ACC112 (cell line): ENCODE measurements around the gene NALCN.
A peak's percentile ranks its signal among the peaks of the same experiment; 100 is the strongest.

Experiments used
- H2AFZ ChIP-seq: fragments of 200-600 bp; sonication (generic); one replicate; pipeline ENCODE4 v1.6.0; 2017; ENCODE audit warnings: antibody characterized with exemption, low read length; ENCODE audit not compliant: unreplicated experiment
- H3K27ac ChIP-seq: fragments of 200-600 bp; sonication (generic); 2 replicates; pipeline ENCODE4 v1.5.1; 2014; ENCODE audit warnings: low read depth, mild to moderate bottlenecking, antibody characterized with exemption, low read length, moderate library complexity
- H3K27me3 ChIP-seq: fragments of 200-600 bp; sonication (generic); 2 replicates; pipeline ENCODE4 v1.6.1; 2014; ENCODE audit warnings: mild to moderate bottlenecking, antibody characterized with exemption, low read length, moderate library complexity, mixed read lengths; ENCODE audit not compliant: insufficient read depth
- H3K36me3 ChIP-seq: fragments of 200-600 bp; sonication (generic); 2 replicates; pipeline ENCODE4 v1.6.1; 2016; ENCODE audit warnings: mild to moderate bottlenecking, antibody characterized with exemption, low read length, moderate library complexity, mixed read lengths; ENCODE audit not compliant: insufficient read depth
- H3K4me1 ChIP-seq: fragments of 200-600 bp; sonication (generic); one replicate; pipeline ENCODE4 v1.6.1; 2016; ENCODE audit warnings: low read length, mixed read lengths; ENCODE audit not compliant: insufficient read depth, unreplicated experiment, control insufficient read depth
- H3K4me3 ChIP-seq: fragments of 200-600 bp; sonication (generic); 2 replicates; pipeline ENCODE4 v1.5.1; 2014; ENCODE audit warnings: mild to moderate bottlenecking, low read depth, low read length
- H3K79me2 ChIP-seq: fragments of 200-600 bp; sonication (generic); one replicate; pipeline ENCODE4 v1.6.0; 2016; ENCODE audit warnings: low read length; ENCODE audit not compliant: control insufficient read depth, unreplicated experiment, insufficient read depth

The NALCN gene

DNA sequence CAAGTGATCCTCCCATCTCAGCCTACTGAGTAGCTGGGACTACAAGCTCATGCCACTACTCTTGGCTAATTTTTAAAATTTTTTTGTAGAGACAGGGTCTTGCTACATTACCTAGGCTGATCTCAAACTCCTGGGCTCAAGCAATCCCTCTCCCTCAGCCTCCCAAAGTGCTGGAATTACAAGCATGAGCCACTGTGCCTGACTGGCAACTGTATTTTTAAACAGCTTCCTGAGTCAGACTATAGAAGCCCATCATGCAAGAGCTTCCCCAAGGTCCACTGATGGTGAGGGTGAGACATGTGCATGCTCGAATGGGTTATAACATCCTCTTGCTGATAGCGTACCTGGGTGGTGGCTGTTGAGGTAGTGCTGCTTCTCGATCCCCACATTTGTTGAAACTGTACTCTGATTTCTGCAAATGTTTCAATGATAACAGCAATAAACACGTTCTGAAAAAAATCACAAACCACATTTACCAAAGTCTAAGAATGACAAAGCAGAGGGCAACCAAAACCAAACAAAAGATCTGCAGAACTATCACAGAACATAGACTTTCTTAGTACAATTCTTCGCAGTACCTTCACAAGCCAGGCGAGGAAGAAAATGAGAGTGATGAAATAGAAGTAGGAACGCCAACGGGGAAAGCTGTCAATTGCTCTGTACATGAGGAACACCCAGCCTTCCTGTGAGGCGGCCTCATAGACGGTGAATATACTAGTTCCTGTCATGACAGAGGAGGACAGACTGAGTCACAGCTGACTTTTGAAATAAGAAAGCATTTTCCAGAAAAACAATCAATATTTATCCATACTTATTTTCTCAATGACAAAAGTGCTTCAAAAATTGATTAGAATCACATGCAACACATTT is 124.4 kb downstream of the NALCN start:
- Histone ChIP-seq H3K27ac (no peak overlapping the region), H3K79me2 (no peaks in the 10 kb centered on the region), H3K36me3 (no peaks in the 10 kb centered on the region), H2AFZ (no peak overlapping the region), H3K4me3 (no peak overlapping the region), H3K27me3 (no peaks in the 10 kb centered on the region), H3K4me1 (no peaks in the 10 kb centered on the region)

DNA sequence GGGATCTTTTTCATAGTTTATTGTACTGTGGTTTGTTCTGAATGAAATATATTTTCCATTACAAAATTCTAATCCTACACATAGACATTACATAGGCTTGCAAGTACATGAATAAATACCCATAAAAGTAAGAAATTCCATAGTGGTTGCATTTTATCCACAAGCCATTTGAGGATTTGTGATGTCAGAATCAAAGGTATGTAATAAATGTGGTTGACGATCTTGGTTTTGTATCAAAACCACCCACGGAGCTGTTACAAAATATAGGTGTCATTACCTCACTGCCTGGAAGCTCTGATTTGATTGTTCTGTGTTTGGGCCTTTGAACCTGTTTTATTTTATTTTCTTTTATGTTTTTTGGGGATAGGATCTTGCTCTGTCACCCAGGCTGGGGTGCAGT is 125.1 kb downstream of the NALCN start:
- Histone ChIP-seq H3K27ac (no peak overlapping the region), H3K4me1 (no peaks in the 10 kb centered on the region), H3K27me3 (no peaks in the 10 kb centered on the region), H3K4me3 (no peak overlapping the region), H3K36me3 (no peaks in the 10 kb centered on the region), H2AFZ (no peak overlapping the region), H3K79me2 (no peaks in the 10 kb centered on the region)

DNA sequence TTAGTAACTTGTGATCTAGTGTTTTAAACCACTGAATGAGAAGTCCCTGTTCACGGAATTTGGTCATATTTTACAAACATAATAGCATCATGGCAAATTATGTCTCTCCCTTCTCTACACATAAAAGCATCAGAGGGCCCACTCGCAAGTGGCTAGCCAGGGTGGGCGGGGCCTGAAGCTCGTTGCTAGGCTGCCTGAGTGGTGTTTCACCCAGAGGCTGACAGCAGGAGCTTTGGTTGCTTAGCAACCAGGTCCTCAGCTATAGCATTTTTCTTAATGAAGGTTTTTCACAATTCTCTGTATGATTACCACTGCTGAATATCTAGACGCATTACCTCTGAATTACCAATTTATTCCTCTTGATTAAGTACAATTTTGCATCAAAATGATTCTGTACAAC is 126.5 kb downstream of the NALCN start:
- Histone ChIP-seq H3K4me3 (no peak overlapping the region), H3K4me1 (no peaks in the 10 kb centered on the region), H3K79me2 (no peaks in the 10 kb centered on the region), H3K27ac (no peak overlapping the region), H3K27me3 (no peaks in the 10 kb centered on the region), H2AFZ (no peak overlapping the region), H3K36me3 (no peaks in the 10 kb centered on the region)

DNA sequence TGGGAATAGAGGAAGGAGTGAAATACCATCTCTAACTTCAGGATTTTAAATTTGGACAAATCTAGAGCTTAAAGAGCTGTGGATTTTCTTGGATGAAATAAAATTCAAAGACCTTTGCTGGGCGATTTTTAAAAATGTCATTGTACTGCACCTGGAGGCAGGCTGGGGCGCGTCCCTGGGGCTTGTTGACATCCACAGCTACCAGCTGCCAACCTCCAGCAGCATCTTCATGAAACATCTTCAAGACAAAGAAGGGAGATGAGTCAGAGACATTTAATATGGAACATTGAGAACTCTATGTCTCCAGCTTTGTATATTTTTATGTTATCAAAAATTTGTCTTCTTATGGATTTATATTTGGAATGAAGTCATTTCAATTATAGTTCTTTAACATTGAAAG is 132.5 kb downstream of the NALCN start:
- no peaks in the 10 kb centered on the region for H3K27me3 ChIP-seq
- H3K27ac ChIP-seq = no peak overlapping the region
- H3K79me2 ChIP-seq = no peaks in the 10 kb centered on the region
- H2AFZ ChIP-seq = no peak overlapping the region
- H3K4me1 ChIP-seq = no peaks in the 10 kb centered on the region
- no peak overlapping the region for H3K4me3 ChIP-seq
- H3K36me3 ChIP-seq = no peaks in the 10 kb centered on the region

DNA sequence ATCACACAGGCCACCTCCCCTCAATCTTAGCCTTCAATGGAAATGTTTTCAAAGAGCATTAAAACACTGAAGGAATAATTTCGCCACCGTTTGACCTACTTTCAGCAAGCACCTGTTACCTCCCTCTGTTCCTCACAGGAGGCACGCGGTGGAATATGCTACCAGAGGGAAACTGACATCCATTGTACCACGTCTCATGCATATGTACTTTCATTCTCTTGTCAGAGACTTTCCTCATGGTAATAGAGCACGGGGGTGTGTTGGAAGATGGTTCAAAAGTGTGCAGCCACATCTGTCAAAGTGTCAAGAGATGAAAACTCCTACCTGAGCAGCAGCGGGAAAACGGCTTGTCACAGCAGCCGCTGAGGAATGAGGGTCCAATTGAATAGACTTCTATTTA is 143.4 kb downstream of the NALCN start:
- Histone ChIP-seq H3K27me3 (no peaks in the 10 kb centered on the region), H3K4me1 (no peaks in the 10 kb centered on the region), H2AFZ (no peak overlapping the region), H3K4me3 (no peak overlapping the region), H3K79me2 (no peaks in the 10 kb centered on the region), H3K27ac (no peak overlapping the region), H3K36me3 (no peaks in the 10 kb centered on the region)

DNA sequence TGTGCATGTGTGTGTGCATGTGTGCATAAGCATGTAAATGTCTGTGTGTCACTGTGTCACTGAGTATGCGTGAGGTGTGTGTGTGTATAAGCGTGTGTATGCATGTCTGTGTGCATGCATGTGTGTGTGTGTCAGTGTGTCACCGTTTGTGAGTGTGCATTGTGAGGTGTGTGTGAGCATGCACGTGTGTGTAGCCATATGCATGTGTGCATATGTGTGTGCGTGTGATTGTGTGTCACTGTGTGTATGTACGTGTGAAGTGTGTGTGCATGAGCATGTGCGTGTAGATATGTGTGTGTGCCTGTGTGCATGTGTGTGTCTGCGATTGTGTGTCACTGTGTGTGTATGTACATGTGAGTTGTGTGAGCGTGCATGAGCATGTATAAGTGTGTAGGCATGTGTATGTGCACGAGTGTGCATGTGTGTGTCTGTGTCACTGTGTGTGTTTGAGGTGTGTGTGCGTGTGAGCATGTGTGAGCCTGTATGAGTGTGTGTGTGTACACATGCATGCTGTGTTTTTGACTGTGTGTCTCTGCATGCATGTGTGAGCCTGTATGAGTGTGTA is 144.5 kb downstream of the NALCN start:
- no peaks in the 10 kb centered on the region for H3K79me2 ChIP-seq
- no peaks in the 10 kb centered on the region for H3K27me3 ChIP-seq
- H3K4me1 ChIP-seq = no peaks in the 10 kb centered on the region
- no peaks in the 10 kb centered on the region for H3K36me3 ChIP-seq
- H2AFZ ChIP-seq = no peak overlapping the region
- H3K4me3 ChIP-seq = no peak overlapping the region
- no peak overlapping the region for H3K27ac ChIP-seq

GRCh38 chr13:101267656-101268055 is 148.7 kb downstream of the NALCN start:
- H3K4me3 ChIP-seq = no peak overlapping the region
- no peak overlapping the region for H3K27ac ChIP-seq
- no peak overlapping the region for H2AFZ ChIP-seq
- peaks cover 9% of the 10 kb centered on the region for H3K4me1 ChIP-seq
- no peaks in the 10 kb centered on the region for H3K36me3 ChIP-seq
- H3K27me3 ChIP-seq = no peaks in the 10 kb centered on the region
- H3K79me2 ChIP-seq = no peaks in the 10 kb centered on the region

DNA sequence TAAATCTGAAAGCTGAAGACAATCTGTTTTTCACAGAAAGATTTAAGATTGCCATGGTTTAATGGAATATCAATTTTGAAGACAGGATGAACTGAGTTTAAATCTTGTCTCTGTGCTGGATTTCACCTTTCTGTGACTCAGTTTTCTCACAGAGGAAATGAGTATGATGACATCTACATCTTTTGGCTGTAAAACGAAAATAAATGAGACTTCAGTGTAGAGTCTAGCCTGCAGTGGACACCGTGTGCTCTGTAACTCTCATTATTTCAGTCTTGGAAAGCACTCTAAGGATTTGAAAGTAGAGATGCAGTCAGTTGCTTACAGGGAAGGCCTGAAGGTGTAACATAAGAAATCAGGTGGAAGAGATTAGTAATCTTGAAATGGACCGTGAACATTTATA is 150.4 kb downstream of the NALCN start:
- H3K36me3 ChIP-seq = no peaks in the 10 kb centered on the region
- no peak overlapping the region for H3K4me3 ChIP-seq
- no peaks in the 10 kb centered on the region for H3K79me2 ChIP-seq
- no peak overlapping the region for H2AFZ ChIP-seq
- H3K27ac ChIP-seq = no peak overlapping the region
- peaks cover 9% of the 10 kb centered on the region for H3K4me1 ChIP-seq
- no peaks in the 10 kb centered on the region for H3K27me3 ChIP-seq

DNA sequence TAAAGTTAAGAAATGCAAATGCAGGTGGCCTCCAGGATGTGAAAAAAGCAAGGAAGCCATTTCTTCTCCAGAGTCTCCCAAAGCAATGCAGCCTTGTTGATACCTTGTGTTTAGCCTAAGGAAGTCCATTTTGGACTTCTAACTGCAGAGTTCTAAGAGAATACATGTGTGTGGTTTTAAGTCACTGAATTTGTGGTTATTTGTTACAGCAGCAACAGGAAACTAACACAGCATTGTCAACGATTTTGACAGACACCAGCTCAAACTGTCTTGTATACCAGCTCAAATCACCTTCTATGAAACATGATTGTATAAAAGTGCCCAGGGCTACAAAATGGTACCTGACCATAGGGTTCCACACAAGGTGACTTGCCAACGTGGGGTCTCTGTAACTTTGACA is 151.4 kb downstream of the NALCN start:
- no peaks in the 10 kb centered on the region for H3K36me3 ChIP-seq
- H2AFZ ChIP-seq = no peak overlapping the region
- H3K4me3 ChIP-seq = no peak overlapping the region
- H3K27ac ChIP-seq = no peak overlapping the region
- no peaks in the 10 kb centered on the region for H3K27me3 ChIP-seq
- no peaks in the 10 kb centered on the region for H3K79me2 ChIP-seq
- peaks cover 9% of the 10 kb centered on the region for H3K4me1 ChIP-seq

- H3K27ac ChIP-seq = no peak overlapping the region
- H3K4me1 ChIP-seq = peaks cover 15% of the 10 kb centered on the region
- H3K4me3 ChIP-seq = no peak overlapping the region
- H3K27me3 ChIP-seq = no peaks in the 10 kb centered on the region
- H2AFZ ChIP-seq = no peak overlapping the region
- no peaks in the 10 kb centered on the region for H3K36me3 ChIP-seq
- H3K79me2 ChIP-seq = no peaks in the 10 kb centered on the region
Observed at GRCh38 chr13:101262306-101262705, 154.0 kb downstream of the NALCN start.

DNA sequence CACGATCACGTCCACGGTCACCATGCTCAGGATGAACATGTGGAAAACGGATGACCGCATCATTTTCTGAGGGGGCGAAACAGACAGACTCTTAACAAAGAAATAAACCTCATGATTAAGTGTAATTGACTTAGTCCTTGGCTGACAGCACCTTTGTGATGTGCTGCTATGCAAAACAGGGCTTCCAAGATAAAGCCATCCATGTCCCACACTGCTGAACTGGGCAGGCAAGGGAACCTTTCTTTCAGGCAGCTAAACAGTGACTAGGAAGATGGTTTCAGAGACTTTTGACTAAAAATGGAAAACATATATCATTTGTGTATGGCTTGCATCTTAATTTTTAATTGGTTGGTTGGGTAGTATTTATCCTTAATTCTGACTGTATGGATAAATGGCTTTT is 157.8 kb downstream of the NALCN start:
- no peaks in the 10 kb centered on the region for H3K27me3 ChIP-seq
- H3K36me3 ChIP-seq = no peaks in the 10 kb centered on the region
- H3K4me1 ChIP-seq = peaks cover 6% of the 10 kb centered on the region
- H3K27ac ChIP-seq = peak overlapping the region; percentile 76
- H3K79me2 ChIP-seq = no peaks in the 10 kb centered on the region
- H2AFZ ChIP-seq = no peak overlapping the region
- H3K4me3 ChIP-seq = no peak overlapping the region
